HG03175 (cell line): ENCODE measurements around the gene RAB31.

Experiments
- ATAC-seq: cut with Tn5 transposase; IDR thresholded peaks from one replicate; pipeline ENCODE4 v1.9.1; 2021; ENCODE audit warnings: mild to moderate bottlenecking, moderate library complexity; ENCODE audit not compliant: unreplicated experiment

The RAB31 gene

DNA sequence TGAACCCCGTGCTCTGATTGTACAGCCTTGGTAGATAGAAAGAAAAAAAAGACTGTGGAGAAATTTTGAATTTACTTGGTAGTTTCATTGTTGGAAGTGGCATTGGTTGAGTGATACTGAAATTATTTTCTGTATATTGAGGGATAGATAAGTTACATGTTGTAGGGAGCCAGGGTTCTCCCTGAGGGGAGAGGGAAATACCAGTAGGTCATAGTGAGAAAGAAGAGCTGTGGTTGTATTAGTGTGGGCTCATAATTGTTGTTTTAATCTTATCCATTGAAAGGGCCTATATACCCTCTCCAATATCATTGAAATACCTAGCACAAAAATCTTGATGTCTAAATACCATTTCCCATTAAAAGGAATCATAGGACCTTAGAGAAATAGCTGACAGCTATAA is 16.9 kb upstream of the RAB31 start:
- ATAC-seq, result no peak

GRCh38 chr18:9694174-9694573 is 13.9 kb upstream of the RAB31 start:
- ATAC-seq, result no peak

DNA sequence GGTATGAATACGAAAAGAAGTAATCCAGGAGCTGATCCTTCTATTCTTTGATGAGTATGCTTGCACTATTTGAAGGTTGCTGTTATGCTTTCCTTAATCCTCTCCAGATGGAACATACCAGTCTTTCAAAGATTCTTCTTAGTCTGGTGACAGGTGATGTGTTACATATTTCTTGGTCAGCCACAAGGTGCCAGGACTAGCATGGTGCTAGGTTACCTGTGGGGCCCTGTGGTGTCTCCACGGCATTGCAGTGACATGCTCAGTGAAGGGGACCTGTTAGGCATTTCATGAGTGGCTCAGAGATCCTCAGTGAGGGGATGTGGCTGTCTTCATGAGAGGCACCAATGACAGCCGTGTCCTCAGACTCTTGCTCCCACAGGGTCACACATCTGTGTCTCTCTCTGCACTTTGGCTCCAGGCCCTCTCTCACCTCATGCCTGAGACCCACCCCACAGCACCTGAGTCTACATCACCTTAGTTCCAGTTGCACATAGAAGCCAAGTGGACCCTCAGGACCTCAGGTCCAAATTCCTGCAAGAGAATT is 13.1 kb upstream of the RAB31 start:
- no peak for ATAC-seq

DNA sequence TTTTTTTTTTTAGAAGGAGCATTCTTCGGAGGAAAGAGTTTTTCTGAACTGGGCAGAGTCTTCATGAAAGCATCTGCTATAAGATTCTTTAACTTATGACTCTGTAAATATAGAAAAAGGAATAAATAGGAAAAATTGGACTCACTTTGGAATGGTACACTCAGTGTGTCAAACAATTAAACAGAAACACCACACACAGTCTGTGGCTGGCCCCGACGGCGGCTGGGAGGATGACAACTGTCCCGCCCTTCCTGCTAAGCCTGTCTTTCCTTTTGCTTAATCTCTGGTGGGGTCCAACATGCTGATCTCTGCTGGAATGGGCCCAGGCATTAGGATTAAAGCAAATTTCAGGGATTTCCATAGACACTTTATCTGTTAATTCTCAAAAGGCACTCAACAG is 12.5 kb upstream of the RAB31 start:
- no peak for ATAC-seq

- ATAC-seq, result no peak
These were observed 12.0 kb upstream of the RAB31 start for GRCh38 chr18:9696112-9696511.

GRCh38 chr18:9696701-9697100 is 11.4 kb upstream of the RAB31 start:
- no peak for ATAC-seq

DNA sequence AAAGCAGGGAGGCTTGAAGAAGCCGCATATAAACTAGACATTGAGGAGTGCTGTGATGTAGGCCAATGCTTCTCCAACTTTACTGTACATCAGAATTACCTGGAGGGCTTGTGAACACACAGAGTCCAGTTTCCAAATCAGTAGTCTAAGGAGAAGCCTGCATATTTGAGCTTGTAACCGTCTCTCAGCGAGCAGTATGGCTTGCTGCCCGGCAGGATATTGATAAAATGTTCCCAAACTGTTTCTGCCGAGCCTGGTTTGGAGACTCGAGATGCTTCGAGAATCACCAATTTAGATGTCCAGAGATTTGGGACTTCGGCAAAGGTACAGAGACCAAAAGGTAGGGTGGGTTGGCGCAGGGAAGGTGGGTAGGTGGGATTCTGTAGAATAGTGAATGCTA is 11.0 kb upstream of the RAB31 start:
- no peak for ATAC-seq

GRCh38 chr18:9698497-9698896 is 9.6 kb upstream of the RAB31 start:
- no peak for ATAC-seq

DNA sequence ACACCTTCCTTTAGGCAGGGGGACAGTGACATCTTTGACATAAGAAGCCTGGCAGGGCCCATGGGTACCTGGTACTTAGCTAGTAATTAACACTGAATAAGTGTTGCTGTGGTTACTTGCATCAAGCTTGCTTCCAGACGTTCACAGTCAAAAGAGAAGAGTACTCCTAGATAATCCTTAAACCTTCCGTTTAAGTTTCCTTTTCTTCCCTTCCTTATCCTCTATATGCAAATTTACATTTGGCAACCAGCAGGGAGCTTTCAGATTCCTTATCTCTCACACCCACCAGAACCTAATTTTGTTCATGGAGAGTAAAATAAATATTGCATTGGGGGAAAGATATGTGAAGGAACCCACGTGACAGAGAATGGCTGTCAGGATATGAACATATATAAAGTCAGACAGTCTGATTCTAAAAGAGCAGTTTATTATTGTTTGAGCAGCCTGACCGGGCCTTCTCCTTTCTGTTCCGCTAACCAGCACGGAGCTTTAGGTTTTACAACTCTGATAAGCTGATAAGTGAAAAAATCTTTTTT is 7.8 kb upstream of the RAB31 start:
- no peak for ATAC-seq

DNA sequence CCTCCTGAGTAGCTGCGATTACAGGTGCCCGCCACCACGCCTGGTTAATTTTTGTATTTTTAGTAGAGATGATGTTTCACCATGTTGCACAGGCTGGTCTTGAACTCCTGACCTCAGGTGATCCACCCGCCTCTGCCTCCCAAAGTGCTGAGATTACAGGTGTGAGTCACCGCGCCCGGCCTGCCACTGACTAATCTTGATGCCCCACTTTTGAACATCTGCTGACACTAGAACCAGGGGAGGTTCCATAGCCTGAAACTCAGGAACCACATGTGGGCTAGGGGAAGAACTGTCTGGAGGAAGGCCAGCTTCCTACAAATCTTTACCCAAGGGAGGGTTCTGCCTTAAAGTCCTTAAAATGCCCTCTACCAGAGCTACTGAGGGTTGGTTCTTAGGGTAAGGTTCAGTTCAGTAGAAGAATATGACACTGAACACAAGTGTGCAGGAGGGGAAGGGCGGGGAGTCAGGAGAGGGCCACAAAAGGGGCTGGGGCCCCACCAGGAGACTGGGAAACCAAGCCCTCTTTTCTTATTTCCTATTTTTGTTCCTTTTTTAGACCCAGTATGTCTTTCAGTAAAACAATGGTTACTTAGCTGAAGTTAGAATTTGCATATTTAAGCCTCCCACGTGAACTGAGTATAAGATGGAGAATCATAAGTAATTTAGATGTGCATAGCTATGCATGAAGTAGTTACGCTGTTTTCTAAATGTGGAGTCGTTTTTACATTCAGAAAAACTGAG is 6.3 kb upstream of the RAB31 start:
- no peak for ATAC-seq

- ATAC-seq, result no peak
These were observed 3.6 kb upstream of the RAB31 start for GRCh38 chr18:9704233-9705118.

- ATAC-seq, result no peak
These were observed 2.8 kb upstream of the RAB31 start for GRCh38 chr18:9705183-9705829.

- ATAC-seq, result no peak
These were observed 1.8 kb upstream of the RAB31 start for GRCh38 chr18:9706081-9706935.

DNA sequence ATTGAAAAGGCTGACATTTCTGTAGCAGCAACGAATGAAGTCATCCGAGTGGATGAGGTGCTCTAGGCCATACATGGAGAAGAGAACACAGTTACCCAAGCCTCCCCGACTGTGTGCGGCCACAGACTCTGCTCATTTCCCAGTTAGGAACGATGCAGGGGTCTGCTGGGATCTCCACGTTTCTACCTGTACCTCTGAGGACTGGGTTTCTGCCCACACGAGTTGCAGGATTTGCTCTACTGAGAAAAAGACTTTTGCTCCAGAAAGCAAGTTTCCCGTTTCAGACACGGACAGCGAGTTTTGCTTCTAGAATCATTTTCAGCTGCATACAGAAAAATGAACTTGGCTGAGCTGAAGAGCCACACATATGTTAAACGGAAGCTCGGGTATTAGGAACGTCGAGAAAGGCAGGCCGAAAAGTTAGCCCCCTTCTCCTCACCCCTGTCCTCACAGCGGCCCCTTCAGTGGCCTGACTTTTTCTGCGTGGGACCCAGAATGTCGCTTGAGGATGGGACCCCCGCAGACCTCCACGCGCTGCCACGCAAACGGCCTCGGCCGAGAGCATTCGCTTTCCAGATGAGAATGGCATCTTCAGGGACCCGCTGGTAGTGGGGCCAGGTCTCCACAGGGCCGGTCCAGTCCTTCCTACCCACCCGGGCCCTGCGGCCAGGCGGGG is 582 bp upstream of the RAB31 start:
- ATAC-seq, result peak; percentile 0

- no peak for ATAC-seq
These were observed 568 bp downstream of the RAB31 start for GRCh38 chr18:9708434-9709303.

DNA sequence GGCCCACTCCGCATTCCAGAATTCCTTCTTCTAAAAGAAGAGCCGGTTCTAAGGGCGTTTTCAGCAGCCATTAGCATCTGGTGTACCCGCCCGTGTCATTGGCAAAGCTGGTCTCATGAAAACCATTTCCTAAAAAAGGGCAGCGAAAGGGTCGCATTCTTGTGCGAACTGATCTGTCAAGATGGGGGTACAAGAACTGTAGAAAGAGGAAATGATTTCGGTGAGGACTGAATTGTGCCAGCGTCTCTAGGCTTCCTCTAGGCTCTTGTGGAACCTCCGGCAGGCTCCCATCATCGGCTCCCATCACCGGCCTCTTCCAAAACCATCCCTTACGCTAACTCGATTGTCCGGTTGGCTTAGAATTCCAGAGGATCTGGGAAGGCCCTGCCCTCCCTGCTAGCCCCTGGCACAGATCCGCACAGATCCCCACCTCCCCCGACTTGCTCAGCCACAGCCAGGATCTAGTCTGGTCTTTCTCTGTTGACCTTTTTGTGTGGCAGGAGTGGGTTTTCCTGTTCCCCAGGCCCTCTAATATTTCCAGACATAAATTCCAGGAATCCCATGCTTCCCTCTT is 1.3 kb downstream of the RAB31 start:
- ATAC-seq, result no peak

- ATAC-seq, result no peak
These were observed 1.9 kb downstream of the RAB31 start for GRCh38 chr18:9710037-9710436.

DNA sequence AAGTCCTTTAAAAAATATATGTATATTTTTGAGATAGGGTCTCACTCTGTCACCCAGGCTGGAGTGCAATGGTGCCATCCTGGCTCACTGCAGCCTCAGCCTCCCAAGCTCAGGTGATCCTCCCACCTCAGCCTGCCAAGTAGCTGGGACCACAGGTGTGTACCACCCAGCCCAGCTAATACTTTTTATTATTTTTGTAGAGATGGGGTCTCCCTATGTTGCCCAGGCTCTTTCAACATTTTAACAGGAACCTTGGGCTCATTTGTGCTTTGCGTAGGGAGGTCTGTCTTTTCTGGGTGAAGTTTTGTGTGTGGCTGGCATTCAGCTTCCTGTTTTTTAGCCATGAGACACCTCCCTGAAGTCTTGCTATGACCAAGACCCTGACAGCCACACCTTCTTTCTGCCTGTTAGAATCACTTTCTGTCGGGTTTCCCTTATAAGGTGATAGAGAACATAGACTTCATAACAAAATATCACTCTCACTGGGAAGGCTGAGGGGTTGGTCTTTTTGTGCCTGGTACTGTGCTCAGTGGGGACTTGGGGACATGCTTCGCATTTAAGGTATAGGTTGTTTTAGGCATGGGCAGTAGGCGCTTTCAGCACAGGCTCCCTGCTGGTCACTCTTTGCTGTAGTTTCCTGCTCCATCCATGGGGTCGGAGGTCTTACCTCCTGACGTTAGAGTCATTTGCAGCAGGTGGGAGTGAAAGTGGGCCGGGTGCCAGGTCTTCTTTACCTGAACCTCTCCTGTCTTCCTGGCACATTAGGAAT is 3.4 kb downstream of the RAB31 start:
- peak; percentile 71 for ATAC-seq
